ENCODE results near the gene TSC22D4.

TSC22D4 gene

GRCh38 chr7:100484673-100485045, 5.6 kb upstream of the TSC22D4 start:
- H3K4me3 ChIP-seq (ENCODE audit: low read depth, low read length): no peak overlapping the region
- no peak for TF ChIP-seq CTCF (IDR thresholded peaks at IDR 0.05; ENCODE audit: low read depth, low read length, missing control alignments)
- in situ Hi-C loops (cut with HindIII; ENCODE audit: low pct_ligation_motif_present, low sequenced_read_pairs): no loop called here
- no peak for DNase-seq
- no peak overlapping the region for H3K27ac ChIP-seq
- no peaks in the 10 kb centered on the region for H3K27me3 ChIP-seq (replicated peaks)
- no peaks in the 10 kb centered on the region for H3K36me3 ChIP-seq (replicated peaks)

- DNase-seq: no peak
- Histone ChIP-seq H3K27ac (no peak within 1 kb of the TSS), H3K4me3 (ENCODE audit: low read depth, low read length) (peak within 1 kb of the TSS; percentile 53), H3K27me3 (replicated peaks) (no peaks in the 10 kb centered on the region), H3K36me3 (replicated peaks) (no peaks in the 10 kb centered on the region)
- no peak for TF ChIP-seq CTCF (IDR thresholded peaks at IDR 0.05; ENCODE audit: low read depth, low read length, missing control alignments)
- in situ Hi-C loops (cut with HindIII; ENCODE audit: low pct_ligation_motif_present, low sequenced_read_pairs): no loop called here
Observed at GRCh38 chr7:100483722-100484672, 5.0 kb upstream of the TSC22D4 start, which contains the start of gene NYAP1. Gene NYAP1, plus strand, starts transcription at chr7:100483927. Its CDS starts 1,385 bp downstream, at chr7:100485312.

GRCh38 chr7:100483090-100483721, 4.2 kb upstream of the TSC22D4 start:
- in situ Hi-C loops (cut with HindIII; ENCODE audit: low pct_ligation_motif_present, low sequenced_read_pairs): no loop called here
- peak overlapping the region; percentile 53 for H3K4me3 ChIP-seq (ENCODE audit: low read depth, low read length)

GRCh38 chr7:100482728-100483089, 3.7 kb upstream of the TSC22D4 start:
- H3K4me3 ChIP-seq (ENCODE audit: low read depth, low read length): peak overlapping the region; percentile 53
- in situ Hi-C loops (cut with HindIII; ENCODE audit: low pct_ligation_motif_present, low sequenced_read_pairs): no loop called here
- no peaks in the 10 kb centered on the region for H3K36me3 ChIP-seq (replicated peaks)
- TF ChIP-seq CTCF (IDR thresholded peaks at IDR 0.05; ENCODE audit: low read depth, low read length, missing control alignments): no peak
- DNase-seq: no peak
- no peaks in the 10 kb centered on the region for H3K27me3 ChIP-seq (replicated peaks)
- no peak overlapping the region for H3K27ac ChIP-seq

More at GRCh38 chr7:100483090-100483721, 4.2 kb upstream of the TSC22D4 start:
- DNase-seq: peak; percentile 14
- Histone ChIP-seq H3K36me3 (replicated peaks) (no peaks in the 10 kb centered on the region), H3K27ac (no peak overlapping the region), H3K27me3 (replicated peaks) (no peaks in the 10 kb centered on the region)
- TF ChIP-seq CTCF (IDR thresholded peaks at IDR 0.05; ENCODE audit: low read depth, low read length, missing control alignments): peak; percentile 52

GRCh38 chr7:100481466-100481865, 2.5 kb upstream of the TSC22D4 start:
- H3K27me3 ChIP-seq (replicated peaks): no peaks in the 10 kb centered on the region
- no peak for DNase-seq
- no peak overlapping the region for H3K27ac ChIP-seq
- no peaks in the 10 kb centered on the region for H3K36me3 ChIP-seq (replicated peaks)
- no peak for TF ChIP-seq CTCF (IDR thresholded peaks at IDR 0.05; ENCODE audit: low read depth, low read length, missing control alignments)
- H3K4me3 ChIP-seq (ENCODE audit: low read depth, low read length): no peak overlapping the region
- in situ Hi-C loops (cut with HindIII; ENCODE audit: low pct_ligation_motif_present, low sequenced_read_pairs): no loop called here
